SU-DHL-6 (cell line): ENCODE results near the gene CASS4.

ENCODE experiments used
- H2AFZ ChIP-seq: fragments of 200-600 bp; sonication (generic); 2 replicates; pipeline ENCODE4 v1.6.1; 2014; ENCODE audit warnings: low read depth, mild to moderate bottlenecking, moderate library complexity, mixed read lengths, antibody characterized with exemption, low read length; ENCODE audit not compliant: severe bottlenecking
- H3F3A ChIP-seq: fragments of 200-600 bp; shearing (Covaris generic); 2 replicates; pipeline ENCODE4 v1.6.0; 2016; ENCODE audit warnings: antibody characterized with exemption, mild to moderate bottlenecking; ENCODE audit not compliant: insufficient read depth
- H3K27ac ChIP-seq: fragments of 200-600 bp; sonication (generic); 2 replicates; pipeline ENCODE4 v1.5.1; 2016; ENCODE audit warnings: low read depth, mild to moderate bottlenecking, low read length, moderate library complexity, mixed read lengths
- H3K27me3 ChIP-seq: fragments of 200-600 bp; sonication (generic), shearing (Covaris generic); 2 replicates; pipeline ENCODE4 v1.6.0; 2014; ENCODE audit warnings: mild to moderate bottlenecking, low read length
- H3K36me3 ChIP-seq: fragments of 200-600 bp; sonication (generic); 2 replicates; pipeline ENCODE4 v1.6.1; 2014; ENCODE audit warnings: mild to moderate bottlenecking, low read length, mixed read lengths
- H3K4me2 ChIP-seq: fragments of 300-600, 200-600 bp; shearing (Covaris generic), sonication (generic); 2 replicates; pipeline ENCODE4 v1.6.0; 2014; ENCODE audit warnings: low read length, low read depth, mild to moderate bottlenecking; ENCODE audit not compliant: poor library complexity, severe bottlenecking
- H3K4me3 ChIP-seq: fragments of 200-600 bp; sonication (generic); 2 replicates; pipeline ENCODE4 v1.5.1; 2014; ENCODE audit warnings: antibody characterized with exemption, low read length, mild to moderate bottlenecking, mixed read lengths; ENCODE audit not compliant: insufficient read depth, poor library complexity, severe bottlenecking
- H3K79me2 ChIP-seq: fragments of 200-600 bp; sonication (generic); 2 replicates; pipeline ENCODE4 v1.6.1; 2014; ENCODE audit warnings: mild to moderate bottlenecking, low read length, moderate library complexity; ENCODE audit not compliant: insufficient read depth
- H3K9ac ChIP-seq: fragments of 200-600 bp; sonication (generic); 2 replicates; pipeline ENCODE4 v1.7.0; 2014; ENCODE audit warnings: mild to moderate bottlenecking, low read length
- H3K9me2 ChIP-seq: fragments of 200-600 bp; sonication (generic); replicated peaks from 2 replicates; pipeline ENCODE4 v1.6.1; 2014; ENCODE audit warnings: low read length; ENCODE audit not compliant: insufficient read depth
- H3K9me3 ChIP-seq: fragments of 200-600 bp; sonication (generic); 2 replicates; pipeline ENCODE4 v1.6.1; 2014; ENCODE audit warnings: low read length, mixed read lengths; ENCODE audit not compliant: insufficient read depth
- H4K20me1 ChIP-seq: fragments of 200-600 bp; sonication (generic); 2 replicates; pipeline ENCODE4 v1.6.1; 2014; ENCODE audit warnings: low read depth, mild to moderate bottlenecking, antibody characterized with exemption, low read length, moderate library complexity, mixed read lengths
- CTCF ChIP-seq: fragments of 200-600 bp; sonication (generic); IDR thresholded peaks from one replicate; pipeline ENCODE4 v1.5.1; 2017; ENCODE audit warnings: antibody characterized with exemption, mild to moderate bottlenecking, low read length, moderate library complexity; ENCODE audit not compliant: insufficient read depth, poor library complexity, severe bottlenecking
- EZH2phosphoT487 ChIP-seq: fragments of 200-600 bp; sonication (generic), shearing (Covaris generic); conservative IDR thresholded peaks from 2 replicates; pipeline ENCODE4 v1.6.1; 2018; ENCODE audit warnings: mild to moderate bottlenecking, antibody characterized with exemption, low read length, moderate library complexity, mixed read lengths

Gene CASS4

GRCh38 chr20:56423886-56424285 lies 11.8 kb downstream of the CASS4 start:
- Histone ChIP-seq H3K9me2 (no peaks in the 10 kb centered on the region), H3K36me3 (no peaks in the 10 kb centered on the region), H3K4me3 (no peak overlapping the region), H3K4me2 (no peak overlapping the region), H3K79me2 (no peaks in the 10 kb centered on the region), H3F3A (no peaks in the 10 kb centered on the region), H3K27me3 (no peaks in the 10 kb centered on the region), H2AFZ (no peak overlapping the region), H3K9me3 (no peaks in the 10 kb centered on the region), H4K20me1 (no peaks in the 10 kb centered on the region), H3K27ac (no peak overlapping the region), H3K9ac (no peak overlapping the region)
- TF ChIP-seq CTCF (no peak), EZH2phosphoT487 (no peak)

- H3F3A ChIP-seq = no peaks in the 10 kb centered on the region
- H3K4me2 ChIP-seq = no peak overlapping the region
- no peak overlapping the region for H3K27ac ChIP-seq
- no peaks in the 10 kb centered on the region for H3K9me3 ChIP-seq
- H4K20me1 ChIP-seq = no peaks in the 10 kb centered on the region
- H3K9ac ChIP-seq = no peak overlapping the region
- no peak overlapping the region for H2AFZ ChIP-seq
- no peaks in the 10 kb centered on the region for H3K79me2 ChIP-seq
- no peak for TF ChIP-seq CTCF
- no peak for TF ChIP-seq EZH2phosphoT487
- H3K4me3 ChIP-seq = no peak overlapping the region
- no peaks in the 10 kb centered on the region for H3K27me3 ChIP-seq
- no peaks in the 10 kb centered on the region for H3K9me2 ChIP-seq
- H3K36me3 ChIP-seq = no peaks in the 10 kb centered on the region
These were observed 12.9 kb downstream of the CASS4 start for GRCh38 chr20:56424931-56425330.

- no peak overlapping the region for H3K9ac ChIP-seq
- H2AFZ ChIP-seq = no peak overlapping the region
- H4K20me1 ChIP-seq = no peaks in the 10 kb centered on the region
- no peak overlapping the region for H3K4me2 ChIP-seq
- no peak overlapping the region for H3K27ac ChIP-seq
- no peaks in the 10 kb centered on the region for H3F3A ChIP-seq
- H3K4me3 ChIP-seq = no peak overlapping the region
- no peaks in the 10 kb centered on the region for H3K79me2 ChIP-seq
- no peaks in the 10 kb centered on the region for H3K36me3 ChIP-seq
- no peak for TF ChIP-seq EZH2phosphoT487
- TF ChIP-seq CTCF = no peak
- H3K9me2 ChIP-seq = no peaks in the 10 kb centered on the region
- H3K9me3 ChIP-seq = no peaks in the 10 kb centered on the region
- no peaks in the 10 kb centered on the region for H3K27me3 ChIP-seq
These were observed 14.0 kb downstream of the CASS4 start for GRCh38 chr20:56426026-56426425.
